ENCODE measurements around the gene DEFB124.
"Not testable (repeated sequence)": the region's sequence is repeated elsewhere in the genome, so short reads cannot be mapped to it uniquely, and the experiment has no call there.

Gene DEFB124

DNA sequence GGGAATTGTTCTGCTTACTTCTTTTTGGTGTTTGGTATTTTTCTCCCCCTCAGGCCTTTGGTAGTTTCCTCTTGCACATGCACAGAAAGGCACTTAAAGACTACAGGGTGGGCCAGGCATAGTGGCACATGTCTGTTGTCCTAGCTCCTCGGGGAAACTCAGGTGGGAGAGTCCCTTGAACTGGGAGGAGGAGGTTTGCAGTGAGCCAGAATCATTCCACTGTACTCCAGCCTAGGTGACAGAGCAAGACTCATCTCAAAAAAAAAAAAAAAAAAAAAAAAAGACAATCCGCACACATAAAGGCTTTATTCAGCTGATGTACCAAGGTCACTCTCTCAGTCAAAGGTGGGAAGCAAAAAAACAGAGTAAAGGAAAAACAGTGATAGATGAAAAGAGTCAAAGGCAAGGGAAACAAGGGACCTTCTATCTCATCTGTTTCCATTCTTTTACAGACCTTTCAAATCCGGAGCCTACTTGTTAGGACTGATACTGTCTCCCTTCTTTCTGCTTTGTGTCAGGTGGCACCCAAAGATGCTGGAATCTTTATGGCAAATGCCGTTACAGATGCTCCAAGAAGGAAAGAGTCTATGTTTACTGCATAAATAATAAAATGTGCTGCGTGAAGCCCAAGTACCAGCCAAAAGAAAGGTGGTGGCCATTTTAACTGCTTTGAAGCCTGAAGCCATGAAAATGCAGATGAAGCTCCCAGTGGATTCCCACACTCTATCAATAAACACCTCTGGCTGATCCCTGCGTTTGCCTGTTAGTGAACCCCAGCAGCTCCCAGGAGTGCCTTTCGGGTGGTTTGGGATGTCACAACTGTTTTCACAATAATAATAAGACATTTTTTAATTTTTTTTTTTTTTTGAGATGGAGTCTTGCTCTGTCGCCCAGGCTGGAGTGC lies 25.2 kb downstream of the DEFB124 start:
- Histone ChIP-seq H3K27me3 (replicated peaks) (no peaks in the 10 kb centered on the region), H3K4me3 (ENCODE audit: low read depth, low read length) (no peak overlapping the region), H3K27ac (no peak overlapping the region), H3K36me3 (replicated peaks) (no peaks in the 10 kb centered on the region)
- no peak for DNase-seq
- in situ Hi-C loops (cut with HindIII; ENCODE audit: low pct_ligation_motif_present, low sequenced_read_pairs): no loop called here
- TF ChIP-seq, protein P1, sequence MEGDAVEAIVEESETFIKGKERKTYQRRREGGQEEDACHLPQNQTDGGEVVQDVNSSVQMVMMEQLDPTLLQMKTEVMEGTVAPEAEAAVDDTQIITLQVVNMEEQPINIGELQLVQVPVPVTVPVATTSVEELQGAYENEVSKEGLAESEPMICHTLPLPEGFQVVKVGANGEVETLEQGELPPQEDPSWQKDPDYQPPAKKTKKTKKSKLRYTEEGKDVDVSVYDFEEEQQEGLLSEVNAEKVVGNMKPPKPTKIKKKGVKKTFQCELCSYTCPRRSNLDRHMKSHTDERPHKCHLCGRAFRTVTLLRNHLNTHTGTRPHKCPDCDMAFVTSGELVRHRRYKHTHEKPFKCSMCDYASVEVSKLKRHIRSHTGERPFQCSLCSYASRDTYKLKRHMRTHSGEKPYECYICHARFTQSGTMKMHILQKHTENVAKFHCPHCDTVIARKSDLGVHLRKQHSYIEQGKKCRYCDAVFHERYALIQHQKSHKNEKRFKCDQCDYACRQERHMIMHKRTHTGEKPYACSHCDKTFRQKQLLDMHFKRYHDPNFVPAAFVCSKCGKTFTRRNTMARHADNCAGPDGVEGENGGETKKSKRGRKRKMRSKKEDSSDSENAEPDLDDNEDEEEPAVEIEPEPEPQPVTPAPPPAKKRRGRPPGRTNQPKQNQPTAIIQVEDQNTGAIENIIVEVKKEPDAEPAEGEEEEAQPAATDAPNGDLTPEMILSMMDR (IDR thresholded peaks at IDR 0.05; ENCODE audit: low read depth, low read length, missing control alignments): no peak

DNA sequence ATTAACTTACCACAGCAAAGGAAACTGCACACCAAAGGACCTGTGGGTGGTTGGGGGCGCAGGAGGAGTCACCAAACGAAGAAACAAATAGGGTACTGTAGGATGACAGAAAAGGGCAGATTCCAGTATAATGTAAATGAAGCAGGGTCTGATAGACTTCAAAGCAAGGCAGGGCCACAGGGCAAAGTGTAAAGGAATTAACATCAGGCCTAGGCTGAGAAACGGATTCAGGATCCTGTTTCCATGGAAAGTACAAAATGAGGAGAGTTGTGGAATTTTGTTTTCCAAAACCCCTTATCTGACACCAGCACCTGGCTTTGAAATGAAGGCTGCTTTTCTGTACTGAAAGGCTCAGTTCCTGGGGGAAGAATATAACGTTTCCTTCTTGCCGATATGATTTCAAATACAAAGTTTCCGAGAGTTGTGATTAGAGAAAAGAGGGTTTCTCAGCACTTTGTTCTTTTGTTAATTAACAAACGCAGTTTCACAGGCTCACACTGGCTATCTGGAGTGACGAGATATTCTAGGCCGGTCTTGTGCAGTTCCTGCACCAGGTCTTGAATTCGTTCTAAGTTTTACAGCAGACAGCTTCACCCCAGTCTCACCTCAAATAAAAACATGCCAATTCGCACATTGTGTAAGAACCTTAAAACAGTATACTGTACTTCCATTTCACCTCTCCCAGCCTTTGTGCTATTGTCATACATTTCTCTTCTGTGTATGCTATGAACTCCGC lies 28.7 kb downstream of the DEFB124 start:
- no peak for DNase-seq
- in situ Hi-C loops (cut with HindIII; ENCODE audit: low pct_ligation_motif_present, low sequenced_read_pairs): no loop called here
- no peaks in the 10 kb centered on the region for H3K36me3 ChIP-seq (replicated peaks)
- TF ChIP-seq, protein P1 (IDR thresholded peaks at IDR 0.05; ENCODE audit: low read depth, low read length, missing control alignments): no peak
- no peak overlapping the region for H3K4me3 ChIP-seq (ENCODE audit: low read depth, low read length)
- no peaks in the 10 kb centered on the region for H3K27me3 ChIP-seq (replicated peaks)
- no peak overlapping the region for H3K27ac ChIP-seq

DNA sequence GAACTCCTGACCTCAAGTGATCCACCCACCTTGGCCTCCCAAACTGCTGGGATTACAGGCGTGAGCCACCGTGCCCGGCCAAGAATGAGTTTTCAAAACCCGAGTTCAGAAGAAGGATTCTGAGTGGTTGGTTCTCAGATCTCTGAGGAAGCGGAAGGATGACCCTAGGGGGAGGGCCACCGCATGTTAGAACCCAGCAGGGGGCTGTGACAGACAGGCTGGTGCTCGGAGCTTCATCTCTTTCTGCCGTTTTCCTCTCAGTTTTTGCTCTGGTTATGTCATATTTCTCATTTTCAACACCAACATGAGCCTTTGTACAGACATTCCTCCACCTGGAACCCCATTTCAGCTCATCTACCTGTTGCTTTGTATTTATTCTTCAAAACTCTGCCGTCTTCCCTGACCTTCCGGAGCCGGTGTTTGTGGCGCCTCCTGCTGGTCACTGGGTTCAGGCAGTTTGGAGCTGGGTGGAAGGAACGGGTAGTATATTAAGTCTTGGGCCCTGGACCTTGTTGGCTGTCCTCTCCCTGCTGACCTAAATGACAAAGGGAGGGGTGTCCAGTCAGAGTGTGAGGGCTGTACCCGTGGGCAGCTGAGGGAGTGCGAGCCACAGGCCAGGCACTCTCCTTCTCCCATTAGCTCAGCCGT lies 34.8 kb downstream of the DEFB124 start, which contains the start of gene DEFB123:
DEFB123 (plus strand) TSS at position 621 of the 648 bp plus-strand sequence. CDS start 67 bp downstream, outside the sequence.
- in situ Hi-C loops (cut with HindIII; ENCODE audit: low pct_ligation_motif_present, low sequenced_read_pairs): no loop called here
- TF ChIP-seq, protein P1 (IDR thresholded peaks at IDR 0.05; ENCODE audit: low read depth, low read length, missing control alignments): peak; percentile 22
- H3K4me3 ChIP-seq (ENCODE audit: low read depth, low read length): no peak within 1 kb of the TSS
- no peaks in the 10 kb centered on the region for H3K36me3 ChIP-seq (replicated peaks)
- no peak for DNase-seq
- no peaks in the 10 kb centered on the region for H3K27me3 ChIP-seq (replicated peaks)
- no peak within 1 kb of the TSS for H3K27ac ChIP-seq

DNA sequence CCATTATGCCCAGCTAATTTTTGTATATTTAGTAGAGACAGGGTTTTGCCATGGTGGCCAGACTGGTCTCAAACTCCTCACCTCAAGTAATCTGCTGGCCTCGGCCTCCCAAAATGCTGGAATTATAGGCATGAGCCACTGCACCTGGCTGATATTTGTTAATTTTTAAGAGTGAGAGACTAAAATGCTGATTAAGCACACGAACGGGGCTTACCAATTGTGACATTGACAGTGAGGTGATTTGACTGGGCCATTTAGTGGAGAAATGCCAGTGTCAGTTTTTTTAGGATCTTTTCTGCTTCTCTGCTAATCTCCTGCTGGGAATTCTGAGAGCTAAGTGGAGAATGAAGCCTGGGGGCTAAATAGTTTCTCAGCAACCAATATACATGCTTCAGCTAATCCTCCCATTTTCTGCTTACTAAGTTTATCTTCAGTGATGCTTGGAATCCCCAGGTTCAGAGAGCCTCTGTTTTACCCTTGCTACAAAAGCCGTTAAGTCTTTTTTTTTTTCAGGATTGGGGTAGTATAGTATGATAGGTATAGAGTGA lies 44.3 kb downstream of the DEFB124 start:
- TF ChIP-seq, protein P1 (IDR thresholded peaks at IDR 0.05; ENCODE audit: low read depth, low read length, missing control alignments): no peak
- Histone ChIP-seq H3K36me3 (replicated peaks) (no peaks in the 10 kb centered on the region), H3K27ac (no peak overlapping the region), H3K4me3 (ENCODE audit: low read depth, low read length) (no peak overlapping the region), H3K27me3 (replicated peaks) (no peaks in the 10 kb centered on the region)
- in situ Hi-C loops (cut with HindIII; ENCODE audit: low pct_ligation_motif_present, low sequenced_read_pairs): no loop called here
- DNase-seq: no peak

DNA sequence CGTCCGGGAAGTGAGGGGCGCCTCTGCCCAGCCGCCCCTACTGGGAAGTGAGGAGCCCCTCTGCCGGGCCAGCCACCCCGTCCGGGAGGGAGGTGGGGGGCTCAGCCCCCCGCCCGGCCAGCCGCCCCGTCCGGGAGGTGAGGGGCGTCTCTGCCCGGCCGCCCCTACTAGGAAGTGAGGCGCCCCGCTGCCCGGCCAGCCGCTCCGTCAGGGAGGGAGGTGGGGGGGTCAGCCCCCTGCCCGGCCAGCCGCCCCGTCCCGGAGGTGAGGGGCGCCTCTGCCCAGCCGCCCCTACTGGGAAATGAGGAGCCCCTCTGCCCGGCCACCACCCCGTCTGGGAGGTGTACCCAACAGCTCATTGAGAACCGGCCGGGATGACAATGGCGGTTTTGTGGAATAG lies 47.4 kb downstream of the DEFB124 start:
- H3K36me3 ChIP-seq (replicated peaks); DNase-seq; H3K4me3 ChIP-seq (ENCODE audit: low read depth, low read length); H3K27ac ChIP-seq; H3K27me3 ChIP-seq (replicated peaks); in situ Hi-C loops (cut with HindIII; ENCODE audit: low pct_ligation_motif_present, low sequenced_read_pairs): not testable (repeated sequence)

DNA sequence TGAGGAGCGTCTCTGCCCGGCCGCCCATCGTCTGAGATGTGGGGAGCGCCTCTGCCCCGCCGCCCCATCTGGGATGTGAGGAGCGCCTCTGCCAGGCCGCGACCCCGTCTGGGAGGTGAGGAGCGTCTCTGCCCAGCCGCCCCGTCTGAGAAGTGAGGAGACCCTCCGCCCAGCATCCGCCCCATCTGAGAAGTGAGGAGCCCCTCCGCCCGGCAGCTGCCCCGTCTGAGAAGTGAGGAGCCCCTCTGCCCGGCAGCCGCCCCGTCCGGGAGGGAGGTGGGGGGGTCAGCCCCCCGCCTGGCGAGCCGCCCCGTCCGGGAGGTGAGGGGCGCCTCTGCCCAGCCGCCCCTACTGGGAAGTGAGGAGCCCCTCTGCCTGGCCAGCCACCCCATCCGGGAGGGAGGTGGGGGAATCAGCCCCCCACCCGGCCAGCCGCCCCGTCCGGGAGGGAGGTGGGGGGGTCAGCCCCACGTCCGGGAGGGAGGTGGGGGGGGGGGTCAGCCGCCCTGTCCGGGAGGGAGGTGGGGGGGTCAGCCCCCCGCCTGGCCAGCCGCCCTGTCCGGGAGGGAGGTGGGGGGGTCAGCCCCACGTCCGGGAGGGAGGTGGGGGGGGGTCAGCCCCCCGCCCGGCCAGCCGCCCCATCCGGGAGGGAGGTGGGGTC lies 47.9 kb downstream of the DEFB124 start:
- H3K4me3 ChIP-seq (ENCODE audit: low read depth, low read length); H3K27me3 ChIP-seq (replicated peaks); H3K27ac ChIP-seq; DNase-seq; H3K36me3 ChIP-seq (replicated peaks); in situ Hi-C loops (cut with HindIII; ENCODE audit: low pct_ligation_motif_present, low sequenced_read_pairs): not testable (repeated sequence)

Measured in brain microvascular endothelial cell (primary cell).